ENCODE results near the gene UGT1A4.

Gene UGT1A4

GRCh38 chr2:233688341-233688740 lies 30.2 kb upstream of the UGT1A4 start:
- Histone ChIP-seq H3K9me3 (ENCODE audit: control insufficient read depth, insufficient read depth, low read length) (no peaks in the 10 kb centered on the region), H3K9me2 (replicated peaks; ENCODE audit: control insufficient read depth, low read length) (no peaks in the 10 kb centered on the region), H3K36me3 (ENCODE audit: control insufficient read depth, low read length) (no peaks in the 10 kb centered on the region), H3K27me3 (ENCODE audit: control insufficient read depth, low read length) (peaks cover 9% of the 10 kb centered on the region), H3K4me2 (ENCODE audit: low read length) (no peak overlapping the region), H3F3A (ENCODE audit: control insufficient read depth, insufficient read depth) (no peaks in the 10 kb centered on the region), H3K79me2 (ENCODE audit: control insufficient read depth, low read length) (no peaks in the 10 kb centered on the region), H3K4me1 (ENCODE audit: control insufficient read depth, low read length) (no peaks in the 10 kb centered on the region), H3K27ac (ENCODE audit: low read depth, low read length) (no peak overlapping the region), H3K4me3 (ENCODE audit: low read length) (no peak overlapping the region), H4K20me1 (ENCODE audit: control insufficient read depth, insufficient read depth, low read depth, low read length) (no peaks in the 10 kb centered on the region)
- TF ChIP-seq EZH2phosphoT487 (IDR thresholded peaks at IDR 0.05; ENCODE audit: borderline replicate concordance, low read length) (no peak), CTCF (IDR thresholded peaks at IDR 0.05; ENCODE audit: low read depth, low read length, poor library complexity, severe bottlenecking) (no peak)

- no peaks in the 10 kb centered on the region for H3K36me3 ChIP-seq (ENCODE audit: control insufficient read depth, low read length)
- H3K4me2 ChIP-seq (ENCODE audit: low read length): no peak overlapping the region
- no peaks in the 10 kb centered on the region for H3F3A ChIP-seq (ENCODE audit: control insufficient read depth, insufficient read depth)
- no peak overlapping the region for H3K4me3 ChIP-seq (ENCODE audit: low read length)
- peaks cover 9% of the 10 kb centered on the region for H3K27me3 ChIP-seq (ENCODE audit: control insufficient read depth, low read length)
- no peaks in the 10 kb centered on the region for H3K9me3 ChIP-seq (ENCODE audit: control insufficient read depth, insufficient read depth, low read length)
- no peak for TF ChIP-seq CTCF (IDR thresholded peaks at IDR 0.05; ENCODE audit: low read depth, low read length, poor library complexity, severe bottlenecking)
- no peak for TF ChIP-seq EZH2phosphoT487 (IDR thresholded peaks at IDR 0.05; ENCODE audit: borderline replicate concordance, low read length)
- H4K20me1 ChIP-seq (ENCODE audit: control insufficient read depth, insufficient read depth, low read depth, low read length): no peaks in the 10 kb centered on the region
- no peak overlapping the region for H3K27ac ChIP-seq (ENCODE audit: low read depth, low read length)
- no peaks in the 10 kb centered on the region for H3K79me2 ChIP-seq (ENCODE audit: control insufficient read depth, low read length)
- no peaks in the 10 kb centered on the region for H3K4me1 ChIP-seq (ENCODE audit: control insufficient read depth, low read length)
- H3K9me2 ChIP-seq (replicated peaks; ENCODE audit: control insufficient read depth, low read length): no peaks in the 10 kb centered on the region
Measured at GRCh38 chr2:233689031-233689430, 29.5 kb upstream of the UGT1A4 start.

- no peak overlapping the region for H3K4me2 ChIP-seq (ENCODE audit: low read length)
- H4K20me1 ChIP-seq (ENCODE audit: control insufficient read depth, insufficient read depth, low read depth, low read length): no peaks in the 10 kb centered on the region
- no peaks in the 10 kb centered on the region for H3K79me2 ChIP-seq (ENCODE audit: control insufficient read depth, low read length)
- no peaks in the 10 kb centered on the region for H3K4me1 ChIP-seq (ENCODE audit: control insufficient read depth, low read length)
- H3K9me3 ChIP-seq (ENCODE audit: control insufficient read depth, insufficient read depth, low read length): no peaks in the 10 kb centered on the region
- TF ChIP-seq CTCF (IDR thresholded peaks at IDR 0.05; ENCODE audit: low read depth, low read length, poor library complexity, severe bottlenecking) (no peak), EZH2phosphoT487 (IDR thresholded peaks at IDR 0.05; ENCODE audit: borderline replicate concordance, low read length) (no peak)
- H3K27ac ChIP-seq (ENCODE audit: low read depth, low read length): no peak overlapping the region
- no peaks in the 10 kb centered on the region for H3K9me2 ChIP-seq (replicated peaks; ENCODE audit: control insufficient read depth, low read length)
- peaks cover 9% of the 10 kb centered on the region for H3K27me3 ChIP-seq (ENCODE audit: control insufficient read depth, low read length)
- H3F3A ChIP-seq (ENCODE audit: control insufficient read depth, insufficient read depth): no peaks in the 10 kb centered on the region
- no peaks in the 10 kb centered on the region for H3K36me3 ChIP-seq (ENCODE audit: control insufficient read depth, low read length)
- no peak overlapping the region for H3K4me3 ChIP-seq (ENCODE audit: low read length)
Measured at GRCh38 chr2:233689501-233689900, 29.0 kb upstream of the UGT1A4 start.

GRCh38 chr2:233690444-233690843 lies 28.1 kb upstream of the UGT1A4 start:
- H3K9me2 ChIP-seq (replicated peaks; ENCODE audit: control insufficient read depth, low read length): no peaks in the 10 kb centered on the region
- no peak overlapping the region for H3K4me2 ChIP-seq (ENCODE audit: low read length)
- H3K27me3 ChIP-seq (ENCODE audit: control insufficient read depth, low read length): peaks cover 9% of the 10 kb centered on the region
- H3F3A ChIP-seq (ENCODE audit: control insufficient read depth, insufficient read depth): no peaks in the 10 kb centered on the region
- H3K9me3 ChIP-seq (ENCODE audit: control insufficient read depth, insufficient read depth, low read length): no peaks in the 10 kb centered on the region
- no peak overlapping the region for H3K4me3 ChIP-seq (ENCODE audit: low read length)
- TF ChIP-seq CTCF (IDR thresholded peaks at IDR 0.05; ENCODE audit: low read depth, low read length, poor library complexity, severe bottlenecking) (no peak), EZH2phosphoT487 (IDR thresholded peaks at IDR 0.05; ENCODE audit: borderline replicate concordance, low read length) (no peak)
- H3K36me3 ChIP-seq (ENCODE audit: control insufficient read depth, low read length): no peaks in the 10 kb centered on the region
- H4K20me1 ChIP-seq (ENCODE audit: control insufficient read depth, insufficient read depth, low read depth, low read length): no peaks in the 10 kb centered on the region
- H3K4me1 ChIP-seq (ENCODE audit: control insufficient read depth, low read length): no peaks in the 10 kb centered on the region
- H3K27ac ChIP-seq (ENCODE audit: low read depth, low read length): no peak overlapping the region
- no peaks in the 10 kb centered on the region for H3K79me2 ChIP-seq (ENCODE audit: control insufficient read depth, low read length)
